ENCODE data around the gene GTSE1. TPM values are rescaled to one million over a fixed set of nuclear protein-coding genes. Genes with fewer than 3 reads are reported as not detected.

Gene GTSE1
- total RNA-seq, 1 donor from 2014 or later: 47.7 TPM

- no peaks in the 10 kb centered on the region for H3K9me3 Mint-ChIP-seq
- H3K4me1 Mint-ChIP-seq (ENCODE audit: low read depth): no peaks in the 10 kb centered on the region
- intact Hi-C loops (cut with micrococcal nuclease): no loop called here
- peaks cover 74% of the 10 kb centered on the region for H3K36me3 Mint-ChIP-seq (ENCODE audit: low read depth)
- no peak overlapping the region for H3K4me3 Mint-ChIP-seq (ENCODE audit: low read depth)
- no peaks in the 10 kb centered on the region for H3K27me3 Mint-ChIP-seq (ENCODE audit: low read depth)
- DNase-seq (ENCODE audit: low spot score): no peak
- no peak overlapping the region for H3K27ac Mint-ChIP-seq
Measured at GRCh38 chr22:46349681-46350080, 53.0 kb downstream of the GTSE1 start.

- no peak for DNase-seq (ENCODE audit: low spot score)
- intact Hi-C loops (cut with micrococcal nuclease): no loop called here
- Mint-ChIP-seq H3K36me3 (ENCODE audit: low read depth) (peaks cover 71% of the 10 kb centered on the region), H3K27me3 (ENCODE audit: low read depth) (no peaks in the 10 kb centered on the region), H3K27ac (no peak overlapping the region), H3K4me3 (ENCODE audit: low read depth) (no peak overlapping the region), H3K4me1 (ENCODE audit: low read depth) (no peaks in the 10 kb centered on the region), H3K9me3 (no peaks in the 10 kb centered on the region)
Measured at GRCh38 chr22:46350121-46350520, 53.5 kb downstream of the GTSE1 start.

GRCh38 chr22:46350646-46351045 lies 54.0 kb downstream of the GTSE1 start:
- H3K27me3 Mint-ChIP-seq (ENCODE audit: low read depth): no peaks in the 10 kb centered on the region
- no peak overlapping the region for H3K27ac Mint-ChIP-seq
- H3K4me1 Mint-ChIP-seq (ENCODE audit: low read depth): no peaks in the 10 kb centered on the region
- peaks cover 74% of the 10 kb centered on the region for H3K36me3 Mint-ChIP-seq (ENCODE audit: low read depth)
- H3K9me3 Mint-ChIP-seq: no peaks in the 10 kb centered on the region
- intact Hi-C loops (cut with micrococcal nuclease): no loop called here
- H3K4me3 Mint-ChIP-seq (ENCODE audit: low read depth): no peak overlapping the region
- DNase-seq (ENCODE audit: low spot score): no peak

GRCh38 chr22:46351131-46351735 lies 54.6 kb downstream of the GTSE1 start:
- no peaks in the 10 kb centered on the region for H3K4me1 Mint-ChIP-seq (ENCODE audit: low read depth)
- H3K27me3 Mint-ChIP-seq (ENCODE audit: low read depth): no peaks in the 10 kb centered on the region
- peaks cover 68% of the 10 kb centered on the region for H3K36me3 Mint-ChIP-seq (ENCODE audit: low read depth)
- intact Hi-C loops (cut with micrococcal nuclease): no loop called here
- H3K4me3 Mint-ChIP-seq (ENCODE audit: low read depth): no peak overlapping the region
- no peak for DNase-seq (ENCODE audit: low spot score)
- H3K9me3 Mint-ChIP-seq: no peaks in the 10 kb centered on the region
- H3K27ac Mint-ChIP-seq: no peak overlapping the region

- no peaks in the 10 kb centered on the region for H3K4me1 Mint-ChIP-seq (ENCODE audit: low read depth)
- no peak overlapping the region for H3K4me3 Mint-ChIP-seq (ENCODE audit: low read depth)
- peaks cover 62% of the 10 kb centered on the region for H3K36me3 Mint-ChIP-seq (ENCODE audit: low read depth)
- DNase-seq (ENCODE audit: low spot score): no peak
- no peak overlapping the region for H3K27ac Mint-ChIP-seq
- intact Hi-C loops (cut with micrococcal nuclease): no loop called here
- no peaks in the 10 kb centered on the region for H3K27me3 Mint-ChIP-seq (ENCODE audit: low read depth)
- no peaks in the 10 kb centered on the region for H3K9me3 Mint-ChIP-seq
Measured at GRCh38 chr22:46351767-46352166, 55.1 kb downstream of the GTSE1 start.

GRCh38 chr22:46352276-46352675 lies 55.6 kb downstream of the GTSE1 start:
- Mint-ChIP-seq H3K4me3 (ENCODE audit: low read depth) (no peak overlapping the region), H3K4me1 (ENCODE audit: low read depth) (no peaks in the 10 kb centered on the region), H3K36me3 (ENCODE audit: low read depth) (peaks cover 59% of the 10 kb centered on the region), H3K27me3 (ENCODE audit: low read depth) (no peaks in the 10 kb centered on the region), H3K27ac (no peak overlapping the region), H3K9me3 (no peaks in the 10 kb centered on the region)
- DNase-seq (ENCODE audit: low spot score): no peak
- intact Hi-C loops (cut with micrococcal nuclease): no loop called here

GRCh38 chr22:46352691-46353386 lies 56.2 kb downstream of the GTSE1 start:
- DNase-seq (ENCODE audit: low spot score): no peak
- intact Hi-C loops (cut with micrococcal nuclease): no loop called here
- Mint-ChIP-seq H3K4me3 (ENCODE audit: low read depth) (no peak overlapping the region), H3K36me3 (ENCODE audit: low read depth) (peaks cover 56% of the 10 kb centered on the region), H3K9me3 (no peaks in the 10 kb centered on the region), H3K27me3 (ENCODE audit: low read depth) (no peaks in the 10 kb centered on the region), H3K27ac (no peak overlapping the region), H3K4me1 (ENCODE audit: low read depth) (no peaks in the 10 kb centered on the region)

GRCh38 chr22:46353483-46354105 lies 56.9 kb downstream of the GTSE1 start:
- no peak overlapping the region for H3K27ac Mint-ChIP-seq
- DNase-seq (ENCODE audit: low spot score): no peak
- H3K9me3 Mint-ChIP-seq: no peaks in the 10 kb centered on the region
- H3K36me3 Mint-ChIP-seq (ENCODE audit: low read depth): peaks cover 49% of the 10 kb centered on the region
- intact Hi-C loops (cut with micrococcal nuclease): no loop called here
- no peaks in the 10 kb centered on the region for H3K4me1 Mint-ChIP-seq (ENCODE audit: low read depth)
- no peak overlapping the region for H3K4me3 Mint-ChIP-seq (ENCODE audit: low read depth)
- no peaks in the 10 kb centered on the region for H3K27me3 Mint-ChIP-seq (ENCODE audit: low read depth)

- Mint-ChIP-seq H3K4me1 (ENCODE audit: low read depth) (no peaks in the 10 kb centered on the region), H3K27me3 (ENCODE audit: low read depth) (no peaks in the 10 kb centered on the region), H3K36me3 (ENCODE audit: low read depth) (peaks cover 43% of the 10 kb centered on the region), H3K27ac (no peak overlapping the region), H3K4me3 (ENCODE audit: low read depth) (no peak overlapping the region), H3K9me3 (no peaks in the 10 kb centered on the region)
- no peak for DNase-seq (ENCODE audit: low spot score)
- intact Hi-C loops (cut with micrococcal nuclease): no loop called here
Measured at GRCh38 chr22:46354176-46354992, 57.7 kb downstream of the GTSE1 start.

GRCh38 chr22:46354993-46355305 lies 58.3 kb downstream of the GTSE1 start:
- Mint-ChIP-seq H3K27me3 (ENCODE audit: low read depth) (no peaks in the 10 kb centered on the region), H3K4me3 (ENCODE audit: low read depth) (no peak overlapping the region), H3K4me1 (ENCODE audit: low read depth) (no peaks in the 10 kb centered on the region), H3K36me3 (ENCODE audit: low read depth) (peaks cover 40% of the 10 kb centered on the region), H3K27ac (no peak overlapping the region), H3K9me3 (no peaks in the 10 kb centered on the region)
- DNase-seq (ENCODE audit: low spot score): no peak
- intact Hi-C loops (cut with micrococcal nuclease): no loop called here

- Mint-ChIP-seq H3K27me3 (ENCODE audit: low read depth) (no peaks in the 10 kb centered on the region), H3K4me3 (ENCODE audit: low read depth) (no peak overlapping the region), H3K9me3 (no peaks in the 10 kb centered on the region), H3K27ac (no peak overlapping the region), H3K4me1 (ENCODE audit: low read depth) (no peaks in the 10 kb centered on the region), H3K36me3 (ENCODE audit: low read depth) (peaks cover 35% of the 10 kb centered on the region)
- intact Hi-C loops (cut with micrococcal nuclease): no loop called here
- DNase-seq (ENCODE audit: low spot score): peak; percentile 26
Measured at GRCh38 chr22:46355369-46355995, 58.8 kb downstream of the GTSE1 start.

- Mint-ChIP-seq H3K27me3 (ENCODE audit: low read depth) (no peaks in the 10 kb centered on the region), H3K36me3 (ENCODE audit: low read depth) (peaks cover 29% of the 10 kb centered on the region), H3K9me3 (no peaks in the 10 kb centered on the region), H3K4me1 (ENCODE audit: low read depth) (no peaks in the 10 kb centered on the region), H3K27ac (no peak overlapping the region), H3K4me3 (ENCODE audit: low read depth) (no peak overlapping the region)
- intact Hi-C loops (cut with micrococcal nuclease): no loop called here
- no peak for DNase-seq (ENCODE audit: low spot score)
Measured at GRCh38 chr22:46355996-46356471, 59.4 kb downstream of the GTSE1 start.
